Measurements from ENCODE around the gene PTDSS2. TPM values are rescaled to one million over a fixed set of nuclear protein-coding genes. Genes with fewer than 3 reads are reported as not detected.

Gene PTDSS2
- polyA plus RNA-seq, 3 donors: 9.3 to 18.3 (median 12.4) TPM

- Histone ChIP-seq H3K9ac (ENCODE audit: insufficient read depth, low read length, poor library complexity, severe bottlenecking) (no peak overlapping the region), H3K4me1 (ENCODE audit: control insufficient read depth in 1 of 2, insufficient read depth in 2 of 2, low read length in 2 of 2) (no peaks in the 10 kb centered on the region), H3K36me3 (replicated peaks in 1 of 2; ENCODE audit: control insufficient read depth in 1 of 2, insufficient read depth in 2 of 2, low read length in 2 of 2) (peaks cover 0 to 4% of the 10 kb centered on the region in 2 donors), H3K27ac (ENCODE audit: low read depth in 1 of 2, low read length in 2 of 2) (no peak overlapping the region), H3K27me3 (ENCODE audit: control insufficient read depth in 2 of 2, insufficient read depth in 2 of 2, low read length in 2 of 2) (no peaks in the 10 kb centered on the region), H3K79me2 (ENCODE audit: insufficient read depth, low read length) (no peaks in the 10 kb centered on the region), H3K9me3 (replicated peaks in 1 of 2; ENCODE audit: control insufficient read depth in 1 of 2, insufficient read depth in 1 of 2, low read length in 2 of 2) (peaks cover 0 to 13% of the 10 kb centered on the region in 2 donors), H3K4me3 (replicated peaks in 1 of 3; ENCODE audit: low read depth in 2 of 3, low read length in 3 of 3) (no peak overlapping the region), H2AFZ (ENCODE audit: insufficient read depth, low read depth, low read length, poor library complexity, severe bottlenecking) (no peak overlapping the region), H4K20me1 (ENCODE audit: insufficient read depth, low read length) (no peaks in the 10 kb centered on the region), H3K4me2 (replicated peaks; ENCODE audit: extremely low read depth, low read length, poor library complexity, severe bottlenecking) (no peak overlapping the region)
- Mint-ChIP-seq H3K4me1 (no peaks in the 10 kb centered on the region), H3K9me3 (peaks cover 2 to 9% (median 6%) of the 10 kb centered on the region in 7 donors), H3K36me3 (peaks cover 6 to 19% of the 10 kb centered on the region in 2 donors), H3K27me3 (ENCODE audit: low read depth in 3 of 3) (peaks cover 0 to 2% (median 1%) of the 10 kb centered on the region in 3 donors), H3K27ac (no peak overlapping the region), H3K4me3 (no peak overlapping the region)
- TF ChIP-seq, protein P1, sequence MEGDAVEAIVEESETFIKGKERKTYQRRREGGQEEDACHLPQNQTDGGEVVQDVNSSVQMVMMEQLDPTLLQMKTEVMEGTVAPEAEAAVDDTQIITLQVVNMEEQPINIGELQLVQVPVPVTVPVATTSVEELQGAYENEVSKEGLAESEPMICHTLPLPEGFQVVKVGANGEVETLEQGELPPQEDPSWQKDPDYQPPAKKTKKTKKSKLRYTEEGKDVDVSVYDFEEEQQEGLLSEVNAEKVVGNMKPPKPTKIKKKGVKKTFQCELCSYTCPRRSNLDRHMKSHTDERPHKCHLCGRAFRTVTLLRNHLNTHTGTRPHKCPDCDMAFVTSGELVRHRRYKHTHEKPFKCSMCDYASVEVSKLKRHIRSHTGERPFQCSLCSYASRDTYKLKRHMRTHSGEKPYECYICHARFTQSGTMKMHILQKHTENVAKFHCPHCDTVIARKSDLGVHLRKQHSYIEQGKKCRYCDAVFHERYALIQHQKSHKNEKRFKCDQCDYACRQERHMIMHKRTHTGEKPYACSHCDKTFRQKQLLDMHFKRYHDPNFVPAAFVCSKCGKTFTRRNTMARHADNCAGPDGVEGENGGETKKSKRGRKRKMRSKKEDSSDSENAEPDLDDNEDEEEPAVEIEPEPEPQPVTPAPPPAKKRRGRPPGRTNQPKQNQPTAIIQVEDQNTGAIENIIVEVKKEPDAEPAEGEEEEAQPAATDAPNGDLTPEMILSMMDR (IDR thresholded peaks at IDR 0.05): no peak
- no peak for DNase-seq
- WGBS (ENCODE audit: insufficient coverage): 88% methylated on average over 13 of the region's 13 CpGs
- intact Hi-C loops (cut with micrococcal nuclease): no loop called here
These were observed 29.2 kb downstream of the PTDSS2 start for GRCh38 chr11:479311-479710.

DNA sequence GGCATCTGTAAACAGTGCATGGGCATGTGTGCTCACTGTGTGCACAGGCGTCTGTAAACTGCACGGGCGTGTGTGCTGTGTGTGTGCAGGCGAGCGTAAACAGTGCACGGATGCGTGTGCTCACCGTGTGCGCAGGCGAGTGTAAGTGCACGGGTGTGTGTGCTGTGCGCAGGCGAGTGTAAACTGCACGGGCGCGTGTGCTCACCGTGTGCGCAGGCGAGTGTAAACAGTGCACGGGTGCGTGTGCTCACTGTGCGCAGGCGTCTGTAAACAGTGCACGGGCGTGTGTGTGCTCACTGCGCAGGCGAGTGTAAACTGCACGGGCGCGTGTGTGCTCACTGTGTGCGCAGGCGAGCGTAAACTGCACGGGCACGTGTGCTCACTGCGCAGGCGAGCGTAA, 34.5 kb downstream of the PTDSS2 start:
- Mint-ChIP-seq H3K36me3 (peaks cover 6 to 15% of the 10 kb centered on the region in 2 donors), H3K4me3 (no peak overlapping the region), H3K9me3 (peaks cover 2 to 10% (median 6%) of the 10 kb centered on the region in 7 donors), H3K27me3 (ENCODE audit: low read depth in 3 of 3) (no peaks in the 10 kb centered on the region), H3K27ac (no peak overlapping the region), H3K4me1 (no peaks in the 10 kb centered on the region)
- Histone ChIP-seq H2AFZ (ENCODE audit: insufficient read depth, low read depth, low read length, poor library complexity, severe bottlenecking) (no peak overlapping the region), H3K79me2 (ENCODE audit: insufficient read depth, low read length) (no peaks in the 10 kb centered on the region), H3K27ac (ENCODE audit: low read depth in 1 of 2, low read length in 2 of 2) (no peak overlapping the region), H3K27me3 (ENCODE audit: control insufficient read depth in 2 of 2, insufficient read depth in 2 of 2, low read length in 2 of 2) (no peaks in the 10 kb centered on the region), H3K36me3 (replicated peaks in 1 of 2; ENCODE audit: control insufficient read depth in 1 of 2, insufficient read depth in 2 of 2, low read length in 2 of 2) (no peaks in the 10 kb centered on the region), H3K4me2 (replicated peaks; ENCODE audit: extremely low read depth, low read length, poor library complexity, severe bottlenecking) (no peak overlapping the region), H4K20me1 (ENCODE audit: insufficient read depth, low read length) (no peaks in the 10 kb centered on the region), H3K4me3 (replicated peaks in 1 of 3; ENCODE audit: low read depth in 2 of 3, low read length in 3 of 3) (no peak overlapping the region), H3K4me1 (ENCODE audit: control insufficient read depth in 1 of 2, insufficient read depth in 2 of 2, low read length in 2 of 2) (no peaks in the 10 kb centered on the region), H3K9me3 (replicated peaks in 1 of 2; ENCODE audit: control insufficient read depth in 1 of 2, insufficient read depth in 1 of 2, low read length in 2 of 2) (peaks cover 0 to 24% of the 10 kb centered on the region in 2 donors), H3K9ac (ENCODE audit: insufficient read depth, low read length, poor library complexity, severe bottlenecking) (no peak overlapping the region)
- intact Hi-C loops (cut with micrococcal nuclease): no loop called here
- DNase-seq: no peak
- TF ChIP-seq, protein P1 (IDR thresholded peaks at IDR 0.05): no peak
- WGBS (ENCODE audit: insufficient coverage): 99% methylated on average over 38 of the region's 38 CpGs

All from CD14-positive monocyte (primary cell).